ENCODE data around the gene UBE2H. TPM values are rescaled to one million over a fixed set of nuclear protein-coding genes. Genes with fewer than 3 reads are reported as not detected.

UBE2H gene
- total RNA-seq, 1 donor from 2014 or later: 194 TPM

DNA sequence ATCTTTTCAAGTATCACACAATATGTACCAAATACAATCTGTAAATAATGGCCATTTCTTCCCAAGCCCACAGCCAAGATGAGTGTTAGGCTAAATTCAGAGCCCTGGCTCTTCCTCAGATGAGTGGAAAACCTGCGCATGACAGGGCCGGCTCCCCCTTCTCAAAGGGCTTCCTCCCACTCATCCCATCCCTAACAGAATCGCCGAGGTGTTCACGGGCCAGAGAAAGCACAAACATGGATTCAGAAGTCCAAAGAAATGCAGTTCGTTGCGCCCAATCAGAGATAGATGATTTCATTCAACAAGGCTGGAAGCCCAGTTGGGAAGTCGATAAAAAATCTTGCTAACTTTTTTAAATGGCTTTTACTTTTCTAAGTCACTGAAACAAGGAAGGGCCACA, 121.8 kb downstream of the UBE2H start:
- Histone ChIP-seq H3K27me3 (ENCODE audit: insufficient read depth, low read length) (no peaks in the 10 kb centered on the region), H3K9me3 (ENCODE audit: insufficient read depth, low read depth, low read length) (no peaks in the 10 kb centered on the region), H3K4me3 (ENCODE audit: insufficient read depth, low read depth, low read length) (peak overlapping the region; percentile 20), H3K9ac (ENCODE audit: low read length) (peak overlapping the region; percentile 69), H3K4me1 (ENCODE audit: insufficient read depth, low read length) (peaks cover 38% of the 10 kb centered on the region), H3K79me2 (ENCODE audit: insufficient read depth, low read length) (no peaks in the 10 kb centered on the region), H3K27ac (ENCODE audit: low read depth, low read length) (peak overlapping the region; percentile 95), H4K20me1 (ENCODE audit: insufficient read depth, low read length) (no peaks in the 10 kb centered on the region), H3K4me2 (ENCODE audit: low read length) (peak overlapping the region; percentile 72), H2AFZ (ENCODE audit: low read depth, low read length) (no peak overlapping the region), H3K36me3 (ENCODE audit: insufficient read depth, low read length) (peaks cover 4% of the 10 kb centered on the region)
- TF ChIP-seq EZH2 (IDR thresholded peaks at IDR 0.05; ENCODE audit: insufficient read depth, low read length): no peak
- TF ChIP-seq, protein P1, sequence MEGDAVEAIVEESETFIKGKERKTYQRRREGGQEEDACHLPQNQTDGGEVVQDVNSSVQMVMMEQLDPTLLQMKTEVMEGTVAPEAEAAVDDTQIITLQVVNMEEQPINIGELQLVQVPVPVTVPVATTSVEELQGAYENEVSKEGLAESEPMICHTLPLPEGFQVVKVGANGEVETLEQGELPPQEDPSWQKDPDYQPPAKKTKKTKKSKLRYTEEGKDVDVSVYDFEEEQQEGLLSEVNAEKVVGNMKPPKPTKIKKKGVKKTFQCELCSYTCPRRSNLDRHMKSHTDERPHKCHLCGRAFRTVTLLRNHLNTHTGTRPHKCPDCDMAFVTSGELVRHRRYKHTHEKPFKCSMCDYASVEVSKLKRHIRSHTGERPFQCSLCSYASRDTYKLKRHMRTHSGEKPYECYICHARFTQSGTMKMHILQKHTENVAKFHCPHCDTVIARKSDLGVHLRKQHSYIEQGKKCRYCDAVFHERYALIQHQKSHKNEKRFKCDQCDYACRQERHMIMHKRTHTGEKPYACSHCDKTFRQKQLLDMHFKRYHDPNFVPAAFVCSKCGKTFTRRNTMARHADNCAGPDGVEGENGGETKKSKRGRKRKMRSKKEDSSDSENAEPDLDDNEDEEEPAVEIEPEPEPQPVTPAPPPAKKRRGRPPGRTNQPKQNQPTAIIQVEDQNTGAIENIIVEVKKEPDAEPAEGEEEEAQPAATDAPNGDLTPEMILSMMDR (IDR thresholded peaks at IDR 0.05; ENCODE audit: insufficient read depth, low read depth, low read length): no peak
- Mint-ChIP-seq H3K36me3 (ENCODE audit: low read depth, unreplicated experiment) (peaks cover 20% of the 10 kb centered on the region), H3K9me3 (ENCODE audit: unreplicated experiment) (no peaks in the 10 kb centered on the region), H3K4me3 (ENCODE audit: unreplicated experiment) (peak overlapping the region; percentile 64), H3K27me3 (ENCODE audit: low read depth, unreplicated experiment) (no peaks in the 10 kb centered on the region), H3K4me1 (ENCODE audit: low read depth, unreplicated experiment) (peaks cover 55% of the 10 kb centered on the region), H3K27ac (ENCODE audit: unreplicated experiment) (peak overlapping the region; percentile 100)
- FAIRE-seq: no peak
- DNase-seq (ENCODE audit: low read depth): peak; percentile 51

DNA sequence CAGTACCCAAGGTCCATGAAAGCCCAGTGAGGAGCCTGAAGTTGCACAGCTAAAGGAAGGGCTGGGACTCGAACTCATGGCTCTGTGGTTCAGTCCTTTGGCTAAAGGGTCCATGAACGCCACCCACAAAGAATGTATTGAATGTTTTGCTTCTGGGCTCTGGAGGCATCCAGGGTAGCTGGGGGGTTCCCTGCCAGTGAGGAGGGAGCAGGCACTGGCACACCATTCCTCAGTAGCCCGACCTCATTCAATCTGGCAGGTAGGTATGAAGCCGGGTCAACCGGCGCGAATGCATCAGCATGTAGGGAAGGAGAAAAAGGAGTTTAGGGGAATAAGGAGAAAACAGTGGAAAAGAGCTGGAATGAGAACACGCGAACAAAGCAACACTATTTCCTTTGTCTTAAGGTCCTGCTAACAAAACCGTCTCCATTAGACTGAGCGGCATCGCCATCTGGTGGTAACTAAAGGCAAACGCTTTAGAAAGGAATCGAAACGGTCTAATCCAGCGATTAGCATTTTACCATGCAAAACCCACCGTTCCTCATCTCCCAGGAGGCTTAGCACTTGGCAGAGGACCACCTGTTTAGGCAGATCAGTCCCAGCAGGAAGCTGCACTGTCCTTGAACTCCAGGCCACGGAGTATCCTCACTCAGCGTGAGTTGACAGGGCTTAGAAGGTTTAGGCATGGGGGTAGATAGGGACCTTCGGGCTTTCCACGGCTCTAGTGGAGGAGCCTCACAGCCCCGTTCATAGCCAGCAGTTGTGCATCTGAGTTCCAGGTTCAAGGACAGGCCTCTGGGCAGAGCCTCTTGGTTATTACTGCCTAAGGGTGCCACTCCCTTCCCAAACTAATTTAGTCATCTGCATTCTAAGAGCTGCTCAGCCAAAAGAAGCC, 122.8 kb downstream of the UBE2H start:
- Mint-ChIP-seq H3K27me3 (ENCODE audit: low read depth, unreplicated experiment) (no peaks in the 10 kb centered on the region), H3K27ac (ENCODE audit: unreplicated experiment) (peak overlapping the region; percentile 100), H3K36me3 (ENCODE audit: low read depth, unreplicated experiment) (peaks cover 20% of the 10 kb centered on the region), H3K4me3 (ENCODE audit: unreplicated experiment) (peak overlapping the region; percentile 2), H3K9me3 (ENCODE audit: unreplicated experiment) (no peaks in the 10 kb centered on the region), H3K4me1 (ENCODE audit: low read depth, unreplicated experiment) (peaks cover 55% of the 10 kb centered on the region)
- no peak overlapping the region for H2AFZ ChIP-seq (ENCODE audit: low read depth, low read length)
- peaks cover 40% of the 10 kb centered on the region for H3K4me1 ChIP-seq (ENCODE audit: insufficient read depth, low read length)
- peak overlapping the region; percentile 72 for H3K4me2 ChIP-seq (ENCODE audit: low read length)
- H3K27me3 ChIP-seq (ENCODE audit: insufficient read depth, low read length): no peaks in the 10 kb centered on the region
- no peaks in the 10 kb centered on the region for H3K9me3 ChIP-seq (ENCODE audit: insufficient read depth, low read depth, low read length)
- H3K4me3 ChIP-seq (ENCODE audit: insufficient read depth, low read depth, low read length): peak overlapping the region; percentile 11
- DNase-seq (ENCODE audit: low read depth): peak; percentile 72
- peak overlapping the region; percentile 69 for H3K9ac ChIP-seq (ENCODE audit: low read length)
- peaks cover 4% of the 10 kb centered on the region for H3K36me3 ChIP-seq (ENCODE audit: insufficient read depth, low read length)
- no peaks in the 10 kb centered on the region for H3K79me2 ChIP-seq (ENCODE audit: insufficient read depth, low read length)
- TF ChIP-seq, protein P1 (IDR thresholded peaks at IDR 0.05; ENCODE audit: insufficient read depth, low read depth, low read length): peak; percentile 90
- no peak for TF ChIP-seq EZH2 (IDR thresholded peaks at IDR 0.05; ENCODE audit: insufficient read depth, low read length)
- H3K27ac ChIP-seq (ENCODE audit: low read depth, low read length): peak overlapping the region; percentile 95
- FAIRE-seq: peak; percentile 93
- H4K20me1 ChIP-seq (ENCODE audit: insufficient read depth, low read length): no peaks in the 10 kb centered on the region
